ENCODE data around the gene CLDN20. TPM values are rescaled to one million over a fixed set of nuclear protein-coding genes. Genes with fewer than 3 reads are reported as not detected.

Gene CLDN20
- total and polyA plus RNA-seq, 2 experiments from 2014 or later, result 0.56 TPM; not detected in 1

GRCh38 chr6:155223646-155224451, 40.0 kb upstream of the CLDN20 start:
- Histone ChIP-seq H4K20me1 (ENCODE audit: insufficient read depth, poor library complexity, severe bottlenecking) (no peaks in the 10 kb centered on the region), H3K9me3 (ENCODE audit: low read depth) (no peaks in the 10 kb centered on the region), H2AFZ (no peak overlapping the region), H3K4me3 (no peak overlapping the region), H3K79me2 (no peaks in the 10 kb centered on the region), H3K4me1 (ENCODE audit: insufficient read depth) (peaks cover 8% of the 10 kb centered on the region), H3K27ac (peak overlapping the region; percentile 89), H3K27me3 (no peaks in the 10 kb centered on the region), H3K4me2 (peak overlapping the region; percentile 53), H3K36me3 (replicated peaks; ENCODE audit: insufficient read depth, low read depth) (no peaks in the 10 kb centered on the region), H3K9me2 (replicated peaks; ENCODE audit: insufficient read depth) (no peaks in the 10 kb centered on the region)
- DNase-seq (ENCODE audit: low spot score), result peak; percentile 82
- TF ChIP-seq EZH2 (IDR thresholded peaks at IDR 0.05; ENCODE audit: borderline replicate concordance) (no peak), EZH2phosphoT487 (IDR thresholded peaks at IDR 0.05; ENCODE audit: low read depth, severe bottlenecking, unreplicated experiment) (no peak), CTCF (IDR thresholded peaks at IDR 0.05; ENCODE audit: poor library complexity) (no peak)
- WGBS (ENCODE audit: low lambda C conversion rate, missing lambda C conversion rate), result 58% methylated on average over 12 of the region's 12 CpGs

- no peaks in the 10 kb centered on the region for H3K27me3 ChIP-seq
- no peak overlapping the region for H2AFZ ChIP-seq
- DNase-seq (ENCODE audit: low spot score), result peak; percentile 16
- H3K9me2 ChIP-seq (replicated peaks; ENCODE audit: insufficient read depth), result no peaks in the 10 kb centered on the region
- no peak overlapping the region for H3K4me3 ChIP-seq
- TF ChIP-seq CTCF (IDR thresholded peaks at IDR 0.05; ENCODE audit: poor library complexity), result no peak
- TF ChIP-seq EZH2phosphoT487 (IDR thresholded peaks at IDR 0.05; ENCODE audit: low read depth, severe bottlenecking, unreplicated experiment), result no peak
- no peak for TF ChIP-seq EZH2 (IDR thresholded peaks at IDR 0.05; ENCODE audit: borderline replicate concordance)
- 85% methylated on average over 7 of the region's 7 CpGs for WGBS (ENCODE audit: low lambda C conversion rate, missing lambda C conversion rate)
- peak overlapping the region; percentile 47 for H3K4me2 ChIP-seq
- H3K27ac ChIP-seq, result peak overlapping the region; percentile 75
- H3K9me3 ChIP-seq (ENCODE audit: low read depth), result no peaks in the 10 kb centered on the region
- no peaks in the 10 kb centered on the region for H3K36me3 ChIP-seq (replicated peaks; ENCODE audit: insufficient read depth, low read depth)
- H4K20me1 ChIP-seq (ENCODE audit: insufficient read depth, poor library complexity, severe bottlenecking), result no peaks in the 10 kb centered on the region
- peaks cover 8% of the 10 kb centered on the region for H3K4me1 ChIP-seq (ENCODE audit: insufficient read depth)
- no peaks in the 10 kb centered on the region for H3K79me2 ChIP-seq
These were observed 39.2 kb upstream of the CLDN20 start for GRCh38 chr6:155224618-155225017.

GRCh38 chr6:155227046-155227445, 36.8 kb upstream of the CLDN20 start:
- no peaks in the 10 kb centered on the region for H4K20me1 ChIP-seq (ENCODE audit: insufficient read depth, poor library complexity, severe bottlenecking)
- H3K4me2 ChIP-seq, result no peak overlapping the region
- DNase-seq (ENCODE audit: low spot score), result no peak
- WGBS (ENCODE audit: low lambda C conversion rate, missing lambda C conversion rate), result 84% methylated on average over 4 of the region's 4 CpGs
- H3K27ac ChIP-seq, result no peak overlapping the region
- no peak overlapping the region for H2AFZ ChIP-seq
- no peaks in the 10 kb centered on the region for H3K9me2 ChIP-seq (replicated peaks; ENCODE audit: insufficient read depth)
- TF ChIP-seq CTCF (IDR thresholded peaks at IDR 0.05; ENCODE audit: poor library complexity) (no peak), EZH2phosphoT487 (IDR thresholded peaks at IDR 0.05; ENCODE audit: low read depth, severe bottlenecking, unreplicated experiment) (no peak), EZH2 (IDR thresholded peaks at IDR 0.05; ENCODE audit: borderline replicate concordance) (no peak)
- no peaks in the 10 kb centered on the region for H3K27me3 ChIP-seq
- peaks cover 8% of the 10 kb centered on the region for H3K4me1 ChIP-seq (ENCODE audit: insufficient read depth)
- no peak overlapping the region for H3K4me3 ChIP-seq
- H3K9me3 ChIP-seq (ENCODE audit: low read depth), result no peaks in the 10 kb centered on the region
- no peaks in the 10 kb centered on the region for H3K36me3 ChIP-seq (replicated peaks; ENCODE audit: insufficient read depth, low read depth)
- H3K79me2 ChIP-seq, result no peaks in the 10 kb centered on the region

Data from hepatocyte (in vitro differentiated cells).